CD4-positive, alpha-beta T cell treated with Interleukin-15 for 4 hours (primary cell): ENCODE results near the gene F2.
"Not testable (repeated sequence)": the region's sequence is repeated elsewhere in the genome, so short reads cannot be mapped to it uniquely, and the experiment has no call there.

ENCODE experiments used
- DNase-seq: peaks from one replicate; pipeline ENCODE4 v3.0.0-alpha.2; 2020; ENCODE audit warnings: low spot score

Gene F2

GRCh38 chr11:46719048-46719542 is at the start of gene F2:
F2 (plus strand) TSS chr11:46719213; CDS start chr11:46719236, 23 bp downstream.
- no peak for DNase-seq

GRCh38 chr11:46669711-46670139 is 49.3 kb upstream of the F2 start:
- no peak for DNase-seq

- DNase-seq = not testable (repeated sequence)
Measured at GRCh38 chr11:46670521-46670920, 48.5 kb upstream of the F2 start.

- no peak for DNase-seq
Measured at GRCh38 chr11:46671958-46672315, 47.1 kb upstream of the F2 start.

GRCh38 chr11:46672381-46672839 is 46.6 kb upstream of the F2 start:
- no peak for DNase-seq

GRCh38 chr11:46673713-46674462 is 45.1 kb upstream of the F2 start:
- no peak for DNase-seq

- no peak for DNase-seq
Measured at GRCh38 chr11:46674463-46675287, 44.3 kb upstream of the F2 start.

- DNase-seq = no peak
Measured at GRCh38 chr11:46675288-46675851, 43.6 kb upstream of the F2 start.

- no peak for DNase-seq
Measured at GRCh38 chr11:46675949-46676348, 43.1 kb upstream of the F2 start.

GRCh38 chr11:46676436-46677158 is 42.4 kb upstream of the F2 start:
- DNase-seq = no peak

GRCh38 chr11:46677169-46677568 is 41.8 kb upstream of the F2 start:
- DNase-seq = no peak

GRCh38 chr11:46677991-46678740 is 40.8 kb upstream of the F2 start:
- DNase-seq = no peak

GRCh38 chr11:46678741-46679130 is 40.3 kb upstream of the F2 start:
- no peak for DNase-seq

GRCh38 chr11:46679241-46680163 is 39.5 kb upstream of the F2 start:
- DNase-seq = no peak

- DNase-seq = no peak
Measured at GRCh38 chr11:46680164-46680760, 38.8 kb upstream of the F2 start.

- no peak for DNase-seq
Measured at GRCh38 chr11:46680815-46681214, 38.2 kb upstream of the F2 start.

GRCh38 chr11:46681814-46682213 is 37.2 kb upstream of the F2 start:
- DNase-seq = no peak

GRCh38 chr11:46682773-46683752 is 36.0 kb upstream of the F2 start:
- no peak for DNase-seq

- DNase-seq = no peak
Measured at GRCh38 chr11:46684367-46684766, 34.6 kb upstream of the F2 start.
